ENCODE measurements around the gene CDH2.
"Not testable (repeated sequence)": the region's sequence is repeated elsewhere in the genome, so short reads cannot be mapped to it uniquely, and the experiment has no call there.

CDH2 gene

GRCh38 chr18:27970321-27970720, 206.6 kb downstream of the CDH2 start:
- DNase-seq, result no peak

- no peak for DNase-seq
These were observed 207.7 kb downstream of the CDH2 start for GRCh38 chr18:27969206-27969605.

GRCh38 chr18:27967913-27968824, 208.8 kb downstream of the CDH2 start:
- DNase-seq, result no peak

- no peak for DNase-seq
These were observed 210.0 kb downstream of the CDH2 start for GRCh38 chr18:27966881-27967280.

GRCh38 chr18:27964811-27965210, 212.1 kb downstream of the CDH2 start:
- DNase-seq, result no peak

- DNase-seq, result no peak
These were observed 217.8 kb downstream of the CDH2 start for GRCh38 chr18:27959101-27959500.

- DNase-seq, result no peak
These were observed 220.8 kb downstream of the CDH2 start for GRCh38 chr18:27956001-27956640.

GRCh38 chr18:27954226-27954625, 222.7 kb downstream of the CDH2 start:
- DNase-seq, result no peak

GRCh38 chr18:27952741-27953140, 224.2 kb downstream of the CDH2 start:
- DNase-seq, result no peak

GRCh38 chr18:27950648-27951228, 226.2 kb downstream of the CDH2 start:
- DNase-seq, result no peak

GRCh38 chr18:27948986-27949385, 227.9 kb downstream of the CDH2 start:
- DNase-seq, result no peak

- no peak for DNase-seq
These were observed 234.2 kb downstream of the CDH2 start for GRCh38 chr18:27942706-27943105.

- no peak for DNase-seq
These were observed 245.4 kb downstream of the CDH2 start for GRCh38 chr18:27931535-27931934.

- DNase-seq, result no peak
These were observed 254.2 kb downstream of the CDH2 start for GRCh38 chr18:27922780-27923179.

GRCh38 chr18:27921904-27922751, 254.8 kb downstream of the CDH2 start:
- DNase-seq, result no peak

GRCh38 chr18:27921392-27921791, 255.5 kb downstream of the CDH2 start:
- DNase-seq, result no peak

GRCh38 chr18:27920836-27921235, 256.1 kb downstream of the CDH2 start:
- DNase-seq, result no peak

GRCh38 chr18:27906189-27906588, 270.7 kb downstream of the CDH2 start:
- DNase-seq, result not testable (repeated sequence)

GRCh38 chr18:27903906-27904305, 273.0 kb downstream of the CDH2 start:
- no peak for DNase-seq

GRCh38 chr18:27901424-27902226, 275.3 kb downstream of the CDH2 start:
- no peak for DNase-seq

Data from stimulated activated CD4-positive, alpha-beta T cell treated with anti-CD3 and anti-CD28 coated beads, Interleukin-4, amount 100 ng/mL, for 1 hour (primary cell).